ENCODE results near the gene NSUN5. TPM values are rescaled to one million over a fixed set of nuclear protein-coding genes. Genes with fewer than 3 reads are reported as not detected.

NSUN5 gene
- total and polyA plus RNA-seq, 2 of the 8 experiments (the other 6 are each of a cell fraction or from before 2014, with no cell fraction given) = 56.2 to 89.0 TPM

GRCh38 chr7:73308665-73309214 lies at the start of gene NSUN5 (continued):
- TF ChIP-seq MAX (IDR thresholded peaks at IDR 0.05) (peak; percentile 100), PHF8 (conservative IDR thresholded peaks at IDR 0.05; ENCODE audit: low read depth, low read length) (peak; percentile 81), POLR2AphosphoS5 (IDR thresholded peaks at IDR 0.05; ENCODE audit: low read depth, low read length) (peak; percentile 75), USF2 (IDR thresholded peaks at IDR 0.05; ENCODE audit: low read length) (no peak; the same call in 1 of the 2 replicates), SP4 (IDR thresholded peaks at IDR 0.05; ENCODE audit: low read length) (no peak), TAF7 (optimal IDR thresholded peaks at IDR 0.05; ENCODE audit: borderline replicate concordance, low read depth, low read length) (no peak), BCL11A (IDR thresholded peaks at IDR 0.05; ENCODE audit: low read depth in 2 of 2, low read length in 2 of 2) (no peak), CTBP2 (IDR thresholded peaks at IDR 0.05; ENCODE audit: borderline replicate concordance, insufficient read depth, insufficient read length, low read length) (no peak), EGR1 (IDR thresholded peaks at IDR 0.05; ENCODE audit: borderline replicate concordance, low read depth, low read length) (peak; percentile 80; the same call in 1 of the 2 replicates), TCF12 (IDR thresholded peaks at IDR 0.05; ENCODE audit: low read depth, low read length) (peak; percentile 80), FOSL1 (IDR thresholded peaks at IDR 0.05; ENCODE audit: insufficient read depth, low read depth, low read length) (no peak), GTF2F1 (IDR thresholded peaks at IDR 0.05; ENCODE audit: borderline replicate concordance, low read depth, low read length) (peak; percentile 82), RXRA (IDR thresholded peaks at IDR 0.05; ENCODE audit: insufficient read depth, low read depth, low read length) (no peak), EP300 (IDR thresholded peaks at IDR 0.05; ENCODE audit: borderline replicate concordance in 1 of 2, low read depth in 2 of 2, low read length in 2 of 2) (no peak), TBP (IDR thresholded peaks at IDR 0.05; ENCODE audit: low read depth, low read length) (peak; percentile 65; the same call in 1 of the 2 replicates), BACH1 (IDR thresholded peaks at IDR 0.05; ENCODE audit: low read length) (no peak), NRF1 (IDR thresholded peaks at IDR 0.05; ENCODE audit: low read depth, low read length) (no peak), ASH2L (IDR thresholded peaks at IDR 0.05; ENCODE audit: low read length) (peak; percentile 47), KDM5A (IDR thresholded peaks at IDR 0.05; ENCODE audit: low read length) (no peak), KDM1A (IDR thresholded peaks at IDR 0.05; ENCODE audit: borderline replicate concordance, low read length) (no peak), HDAC2 (IDR thresholded peaks at IDR 0.05; ENCODE audit: borderline replicate concordance in 1 of 2, low read depth in 2 of 2, low read length in 2 of 2) (0 out of 4 replicates have a peak, but pooled peaks of 1 of the 2 experiments have one; percentile 66), GABPA (IDR thresholded peaks at IDR 0.05; ENCODE audit: borderline replicate concordance, insufficient read depth, low read length) (peak; percentile 92), CEBPB (IDR thresholded peaks at IDR 0.05; ENCODE audit: low read depth, low read length) (no peak; the same call in 1 of the 2 replicates), RBBP5 (IDR thresholded peaks at IDR 0.05; ENCODE audit: borderline replicate concordance, low read depth, low read length) (no peak)
